Ecto neural progenitor cell (in vitro differentiated cells): ENCODE measurements around the gene KCNMA1.
"Not testable (repeated sequence)": the region's sequence is repeated elsewhere in the genome, so short reads cannot be mapped to it uniquely, and the experiment has no call there.

Source experiments
- DNase-seq: peaks from one replicate; pipeline ENCODE4 v3.0.0-alpha.2; 2018; ENCODE audit warnings: low spot score

Gene KCNMA1

GRCh38 chr10:77637532-77638320 is at the start of gene KCNMA1:
TSS of gene KCNMA1 (minus strand) at chr10:77637808.
- peak; percentile 63 for DNase-seq

GRCh38 chr10:77686650-77687417 is 49.2 kb upstream of the KCNMA1 start:
- no peak for DNase-seq

- no peak for DNase-seq
Observed at GRCh38 chr10:77686096-77686495, 48.5 kb upstream of the KCNMA1 start.

GRCh38 chr10:77685432-77685831 is 47.8 kb upstream of the KCNMA1 start:
- no peak for DNase-seq

- not testable (repeated sequence) for DNase-seq
Observed at GRCh38 chr10:77683088-77683432, 45.5 kb upstream of the KCNMA1 start.

GRCh38 chr10:77682393-77683087 is 44.9 kb upstream of the KCNMA1 start:
- DNase-seq, result no peak

- no peak for DNase-seq
Observed at GRCh38 chr10:77681839-77682238, 44.2 kb upstream of the KCNMA1 start.

GRCh38 chr10:77680811-77681210 is 43.2 kb upstream of the KCNMA1 start:
- DNase-seq, result peak; percentile 23

GRCh38 chr10:77680065-77680464 is 42.5 kb upstream of the KCNMA1 start:
- DNase-seq, result peak; percentile 28

- peak; percentile 6 for DNase-seq
Observed at GRCh38 chr10:77679217-77679616, 41.6 kb upstream of the KCNMA1 start.

- DNase-seq, result no peak
Observed at GRCh38 chr10:77678146-77678545, 40.5 kb upstream of the KCNMA1 start.

- DNase-seq, result no peak
Observed at GRCh38 chr10:77675347-77675746, 37.7 kb upstream of the KCNMA1 start.

GRCh38 chr10:77673515-77674140 is 36.0 kb upstream of the KCNMA1 start:
- peak; percentile 3 for DNase-seq

- DNase-seq, result no peak
Observed at GRCh38 chr10:77673101-77673500, 35.5 kb upstream of the KCNMA1 start.

GRCh38 chr10:77671594-77672252 is 34.1 kb upstream of the KCNMA1 start:
- DNase-seq, result peak; percentile 29

GRCh38 chr10:77670817-77671443 is 33.3 kb upstream of the KCNMA1 start:
- no peak for DNase-seq

- no peak for DNase-seq
Observed at GRCh38 chr10:77669892-77670291, 32.3 kb upstream of the KCNMA1 start.

GRCh38 chr10:77667426-77668324 is 30.1 kb upstream of the KCNMA1 start:
- DNase-seq, result no peak

- DNase-seq, result no peak
Observed at GRCh38 chr10:77666821-77667220, 29.2 kb upstream of the KCNMA1 start.

- peak; percentile 15 for DNase-seq
Observed at GRCh38 chr10:77664696-77665095, 27.1 kb upstream of the KCNMA1 start.
